Cardiac muscle cell (in vitro differentiated cells and primary cell): ENCODE measurements around the gene RAD51C. TPM values are rescaled to one million over a fixed set of nuclear protein-coding genes. Genes with fewer than 3 reads are reported as not detected.
"Not testable (repeated sequence)": the region's sequence is repeated elsewhere in the genome, so short reads cannot be mapped to it uniquely, and the experiment has no call there.

Experiments
- DNase-seq, 2 donors: peaks; one replicate each; pipeline versions ENCODE4 v3.0.0 to v3.0.0-alpha.2; 2010 to 2017; ENCODE audit warnings: low read depth in 1 of 2, low spot score in 1 of 2
- H3K27ac ChIP-seq: fragments of 200-600 bp; sonication (generic); 2 replicates; pipeline ENCODE4 v1.5.1; 2016
- H3K27me3 ChIP-seq: fragments of 200-600 bp; sonication (generic); 2 replicates; pipeline ENCODE4 v1.6.0; 2016; ENCODE audit warnings: control low read depth
- H3K36me3 ChIP-seq: fragments of 200-600 bp; sonication (generic); 2 replicates; pipeline ENCODE4 v1.5.1; 2016; ENCODE audit warnings: control low read depth
- H3K4me1 ChIP-seq: fragments of 200-600 bp; sonication (generic); 2 replicates; pipeline ENCODE4 v1.8.1; 2017; ENCODE audit warnings: low read depth, mild to moderate bottlenecking, mixed run types
- H3K4me3 ChIP-seq: fragments of 200-600 bp; sonication (generic); 2 replicates; pipeline ENCODE4 v1.5.1; 2016; ENCODE audit warnings: mild to moderate bottlenecking
- H3K9me3 ChIP-seq: fragments of 200-600 bp; sonication (generic); 2 replicates; pipeline ENCODE4 v1.5.1; 2017; ENCODE audit warnings: low read depth, mild to moderate bottlenecking, control low read depth
- CTCF ChIP-seq: IDR thresholded peaks from 2 replicates; pipeline ENCODE4 v1.5.1; 2012; ENCODE audit warnings: low read depth, mild to moderate bottlenecking, low read length
- polyA plus RNA-seq: library from polyadenylated mRNA; unstranded; fragments of >200 nt; fragmentation: Nextera tagmentation; extraction: Ambion mirVana; gene quantifications from 2 replicates; pipeline ENCODE4 v1.2.1, GENCODE V29; 2016
- total RNA-seq: library from RNA; depleted of rRNA; stranded (reverse); fragments of >200 nt; gene quantifications from 2 replicates; pipeline ENCODE4 v1.2.3, GENCODE V29; 2016

The RAD51C gene
- total and polyA plus RNA-seq, 2 experiments from 2014 or later: 10.9 to 21.8 TPM

DNA sequence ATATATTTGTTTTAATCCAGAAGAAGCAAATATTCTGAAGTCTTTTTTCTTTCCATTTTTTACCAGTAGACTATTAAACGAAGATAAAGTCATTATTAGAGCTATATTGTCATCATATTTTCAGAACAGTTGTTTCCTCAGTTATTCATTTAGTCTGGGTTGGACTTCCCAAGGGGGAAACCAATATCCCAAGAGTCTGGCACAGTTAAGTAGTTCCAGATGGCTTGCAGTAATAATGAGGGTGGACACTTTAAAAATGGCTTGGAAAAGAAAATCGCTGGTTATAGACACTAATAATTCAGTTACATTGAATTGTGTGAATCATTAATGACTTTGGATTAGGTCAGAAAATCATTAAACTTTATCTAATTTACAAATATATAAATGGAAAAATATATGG, 67.1 kb downstream of the RAD51C start:
- Histone ChIP-seq H3K4me3 (no peak overlapping the region), H3K36me3 (no peaks in the 10 kb centered on the region), H3K4me1 (peaks cover 8% of the 10 kb centered on the region), H3K27me3 (peaks cover 22% of the 10 kb centered on the region), H3K27ac (no peak overlapping the region), H3K9me3 (no peaks in the 10 kb centered on the region)
- DNase-seq: no peak
- TF ChIP-seq CTCF: no peak

- peaks cover 8% of the 10 kb centered on the region for H3K4me1 ChIP-seq
- H3K27me3 ChIP-seq: peaks cover 22% of the 10 kb centered on the region
- DNase-seq: no peak
- no peak overlapping the region for H3K27ac ChIP-seq
- no peaks in the 10 kb centered on the region for H3K36me3 ChIP-seq
- H3K4me3 ChIP-seq: no peak overlapping the region
- H3K9me3 ChIP-seq: no peaks in the 10 kb centered on the region
- TF ChIP-seq CTCF: no peak
These were observed 67.8 kb downstream of the RAD51C start for GRCh38 chr17:58760248-58760647.

DNA sequence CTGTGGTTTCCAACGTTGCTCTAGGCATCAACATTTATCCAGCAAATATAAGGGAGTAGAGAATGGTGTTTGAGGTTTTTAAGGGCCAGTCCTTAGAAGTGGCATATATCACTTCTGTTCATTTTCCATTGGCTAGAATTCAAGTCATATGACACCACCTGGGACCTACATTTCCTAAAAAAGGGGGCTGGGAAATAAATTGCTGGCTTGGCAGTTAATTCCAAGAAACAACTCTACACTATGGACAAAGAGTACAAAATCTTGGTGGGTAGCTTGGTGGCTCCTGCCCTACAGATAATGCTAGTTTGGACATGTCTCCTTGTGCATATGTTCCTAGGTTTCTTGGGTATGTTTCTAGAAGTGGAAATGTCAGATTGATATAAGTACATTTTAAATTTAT, 70.9 kb downstream of the RAD51C start:
- H3K9me3 ChIP-seq: no peaks in the 10 kb centered on the region
- H3K27ac ChIP-seq: no peak overlapping the region
- no peak overlapping the region for H3K4me3 ChIP-seq
- H3K36me3 ChIP-seq: no peaks in the 10 kb centered on the region
- DNase-seq: no peak
- peaks cover 3% of the 10 kb centered on the region for H3K27me3 ChIP-seq
- TF ChIP-seq CTCF: no peak
- no peaks in the 10 kb centered on the region for H3K4me1 ChIP-seq

GRCh38 chr17:58764373-58764772, 72.0 kb downstream of the RAD51C start:
- Histone ChIP-seq H3K27me3 (peaks cover 3% of the 10 kb centered on the region), H3K4me3 (no peak overlapping the region), H3K27ac (no peak overlapping the region), H3K4me1 (no peaks in the 10 kb centered on the region), H3K36me3 (no peaks in the 10 kb centered on the region), H3K9me3 (no peaks in the 10 kb centered on the region)
- no peak for DNase-seq
- no peak for TF ChIP-seq CTCF

DNA sequence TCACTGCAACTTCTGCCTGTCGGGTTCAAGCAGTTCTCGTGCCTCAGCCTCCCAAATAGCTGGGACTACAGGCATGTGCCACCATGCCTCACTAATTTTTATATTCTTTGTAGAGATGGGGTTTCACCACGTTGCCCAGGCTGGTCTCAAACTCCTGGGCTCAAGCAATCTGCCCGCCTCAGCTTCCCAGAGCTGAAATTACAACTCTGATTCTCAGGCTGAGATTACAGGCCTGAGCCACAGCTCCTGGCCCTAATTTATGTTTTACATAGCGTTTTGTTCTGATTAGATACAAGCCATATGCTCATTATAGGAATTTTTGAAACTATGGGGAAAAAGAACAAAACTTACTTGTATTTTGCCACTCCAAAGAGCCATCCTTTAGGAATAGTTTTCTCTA, 86.1 kb downstream of the RAD51C start:
- H3K27me3 ChIP-seq, H3K4me1 ChIP-seq, H3K27ac ChIP-seq, DNase-seq, H3K36me3 ChIP-seq, H3K9me3 ChIP-seq, H3K4me3 ChIP-seq: not testable (repeated sequence)

DNA sequence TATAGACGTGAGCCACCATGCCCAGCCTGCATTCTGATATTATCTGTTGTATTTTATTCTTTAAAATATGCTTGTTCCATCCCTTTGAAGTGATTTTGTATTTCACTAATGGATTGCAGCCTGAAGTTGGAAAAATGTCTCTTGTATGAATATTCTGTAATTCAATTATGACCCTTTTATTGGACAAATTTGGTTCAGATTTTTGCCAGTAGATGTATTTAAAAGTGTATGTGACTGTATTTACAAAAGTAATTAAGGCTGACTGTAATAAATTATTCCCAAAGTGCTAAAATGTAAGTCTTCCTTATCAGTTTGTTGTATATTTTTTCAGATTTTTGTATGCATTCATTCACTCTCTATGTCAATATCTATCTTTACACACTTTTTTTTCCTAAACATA, 87.0 kb downstream of the RAD51C start:
- no peaks in the 10 kb centered on the region for H3K27me3 ChIP-seq
- no peak for TF ChIP-seq CTCF
- H3K27ac ChIP-seq: no peak overlapping the region
- no peak for DNase-seq
- no peaks in the 10 kb centered on the region for H3K4me1 ChIP-seq
- no peaks in the 10 kb centered on the region for H3K9me3 ChIP-seq
- H3K36me3 ChIP-seq: no peaks in the 10 kb centered on the region
- H3K4me3 ChIP-seq: no peak overlapping the region
